Astrocyte (in vitro differentiated cells and primary cell): ENCODE data around the gene GYS1. TPM values are rescaled to one million over a fixed set of nuclear protein-coding genes. Genes with fewer than 3 reads are reported as not detected.

ENCODE experiments used
- DNase-seq: peaks from one replicate; pipeline ENCODE4 v3.0.0-alpha.2; 2010; ENCODE audit warnings: low read depth
- FAIRE-seq: peaks from 2 replicates; lab custom pipeline; 2011; peaks lifted over from hg19 to GRCh38; lab: Jason Lieb, UNC
- H2AFZ ChIP-seq: 2 replicates; pipeline ENCODE4 v1.6.0; 2012; ENCODE audit warnings: low read depth, low read length, inconsistent platforms
- H3K27ac ChIP-seq: 2 replicates; pipeline ENCODE4 v1.5.1; 2011; ENCODE audit warnings: low read depth, low read length, inconsistent platforms
- H3K27me3 ChIP-seq: 2 replicates; pipeline ENCODE4 v1.6.0; 2011; ENCODE audit warnings: low read length, inconsistent platforms; ENCODE audit not compliant: insufficient read depth
- H3K36me3 ChIP-seq: 2 replicates; pipeline ENCODE4 v1.5.1; 2011; ENCODE audit warnings: low read length, inconsistent platforms; ENCODE audit not compliant: insufficient read depth
- H3K4me1 ChIP-seq: 2 replicates; pipeline ENCODE4 v1.5.1; 2011; ENCODE audit warnings: low read length, inconsistent platforms; ENCODE audit not compliant: insufficient read depth
- H3K4me2 ChIP-seq: 2 replicates; pipeline ENCODE4 v1.6.0; 2012; ENCODE audit warnings: low read length, inconsistent platforms
- H3K4me3 ChIP-seq: 2 replicates; pipeline ENCODE4 v1.5.1; 2011; ENCODE audit warnings: low read depth, mild to moderate bottlenecking, low read length, inconsistent platforms; ENCODE audit not compliant: insufficient read depth
- H3K79me2 ChIP-seq: 2 replicates; pipeline ENCODE4 v1.6.0; 2012; ENCODE audit warnings: mild to moderate bottlenecking, low read length, inconsistent platforms; ENCODE audit not compliant: insufficient read depth
- H3K9ac ChIP-seq: 2 replicates; pipeline ENCODE4 v1.6.0; 2012; ENCODE audit warnings: mild to moderate bottlenecking, low read length, inconsistent platforms
- H3K9me3 ChIP-seq: 2 replicates; pipeline ENCODE4 v1.5.1; 2012; ENCODE audit warnings: low read depth, mild to moderate bottlenecking, low read length, inconsistent platforms; ENCODE audit not compliant: insufficient read depth
- H4K20me1 ChIP-seq: 2 replicates; pipeline ENCODE4 v1.6.0; 2012; ENCODE audit warnings: low read length, inconsistent platforms; ENCODE audit not compliant: insufficient read depth
- H3K27ac Mint-ChIP-seq: one replicate; pipeline ENCODE4 v1.8.0; 2021; ENCODE audit warnings: mild to moderate bottlenecking, mixed read lengths; ENCODE audit not compliant: unreplicated experiment
- H3K27me3 Mint-ChIP-seq: one replicate; pipeline ENCODE4 v1.8.0; 2021; ENCODE audit warnings: low read depth, mixed read lengths; ENCODE audit not compliant: unreplicated experiment
- H3K36me3 Mint-ChIP-seq: one replicate; pipeline ENCODE4 v1.8.0; 2021; ENCODE audit warnings: low read depth, mixed read lengths; ENCODE audit not compliant: unreplicated experiment
- H3K4me1 Mint-ChIP-seq: one replicate; pipeline ENCODE4 v1.8.0; 2021; ENCODE audit warnings: low read depth, mixed read lengths; ENCODE audit not compliant: unreplicated experiment
- H3K4me3 Mint-ChIP-seq: one replicate; pipeline ENCODE4 v1.8.0; 2021; ENCODE audit warnings: mild to moderate bottlenecking, moderate library complexity, mixed read lengths; ENCODE audit not compliant: unreplicated experiment
- H3K9me3 Mint-ChIP-seq: one replicate; pipeline ENCODE4 v1.8.0; 2021; ENCODE audit warnings: mild to moderate bottlenecking, mixed read lengths; ENCODE audit not compliant: unreplicated experiment
- CTCF ChIP-seq: IDR thresholded peaks from 2 replicates; pipeline ENCODE4 v1.5.1; 2011; ENCODE audit warnings: low read depth, mild to moderate bottlenecking, inconsistent platforms, low read length, moderate library complexity; ENCODE audit not compliant: insufficient read depth
- EZH2 ChIP-seq: IDR thresholded peaks from 2 replicates; pipeline ENCODE4 v1.6.1; 2012; ENCODE audit warnings: mild to moderate bottlenecking, low read length, inconsistent platforms; ENCODE audit not compliant: insufficient read depth
- total RNA-seq: library from RNA; stranded (reverse); gene quantifications from 2 replicates; pipeline ENCODE4 v1.2.1, GENCODE V29; 2021

GYS1 gene
- total RNA-seq, 1 donor from 2014 or later: 86.0 TPM

GRCh38 chr19:49004964-49005614, 12.0 kb upstream of the GYS1 start:
- H3K27me3 Mint-ChIP-seq: no peaks in the 10 kb centered on the region
- FAIRE-seq: no peak
- no peak overlapping the region for H3K4me2 ChIP-seq
- no peaks in the 10 kb centered on the region for H3K9me3 ChIP-seq
- no peak overlapping the region for H3K27ac Mint-ChIP-seq
- H3K9me3 Mint-ChIP-seq: no peaks in the 10 kb centered on the region
- no peak overlapping the region for H3K9ac ChIP-seq
- H3K27ac ChIP-seq: no peak overlapping the region
- H3K27me3 ChIP-seq: no peaks in the 10 kb centered on the region
- H3K4me3 Mint-ChIP-seq: no peak overlapping the region
- no peak for TF ChIP-seq EZH2
- TF ChIP-seq CTCF: no peak
- no peak overlapping the region for H2AFZ ChIP-seq
- peaks cover 4% of the 10 kb centered on the region for H4K20me1 ChIP-seq
- H3K36me3 Mint-ChIP-seq: peaks cover 14% of the 10 kb centered on the region
- peaks cover 4% of the 10 kb centered on the region for H3K79me2 ChIP-seq
- DNase-seq: no peak
- no peaks in the 10 kb centered on the region for H3K4me1 ChIP-seq
- H3K4me3 ChIP-seq: no peak overlapping the region
- H3K4me1 Mint-ChIP-seq: peaks cover under 1% of the 10 kb centered on the region
- peaks cover 20% of the 10 kb centered on the region for H3K36me3 ChIP-seq

GRCh38 chr19:49004133-49004532, 11.0 kb upstream of the GYS1 start:
- Histone ChIP-seq H3K4me3 (no peak overlapping the region), H3K79me2 (peaks cover 10% of the 10 kb centered on the region), H2AFZ (no peak overlapping the region), H3K4me1 (peaks cover 3% of the 10 kb centered on the region), H3K9me3 (no peaks in the 10 kb centered on the region), H4K20me1 (peaks cover 12% of the 10 kb centered on the region), H3K4me2 (no peak overlapping the region), H3K36me3 (peaks cover 16% of the 10 kb centered on the region), H3K27ac (no peak overlapping the region), H3K27me3 (no peaks in the 10 kb centered on the region), H3K9ac (no peak overlapping the region)
- H3K4me3 Mint-ChIP-seq: no peak overlapping the region
- FAIRE-seq (no peak), DNase-seq (no peak)
- H3K4me1 Mint-ChIP-seq: peaks cover 7% of the 10 kb centered on the region
- TF ChIP-seq EZH2 (no peak), CTCF (no peak)
- H3K27ac Mint-ChIP-seq: no peak overlapping the region
- no peaks in the 10 kb centered on the region for H3K9me3 Mint-ChIP-seq
- H3K36me3 Mint-ChIP-seq: peaks cover 18% of the 10 kb centered on the region
- no peaks in the 10 kb centered on the region for H3K27me3 Mint-ChIP-seq
